OCI-LY3 (cell line): ENCODE data around the gene DDX25.
"Not testable (repeated sequence)": the region's sequence is repeated elsewhere in the genome, so short reads cannot be mapped to it uniquely, and the experiment has no call there.

ENCODE experiments used
- CTCF ChIP-seq: fragments of 200-600, 300-600 bp; sonication (generic); IDR thresholded peaks from 2 replicates; pipeline ENCODE4 v1.5.1; 2014; ENCODE audit warnings: antibody characterized with exemption, low read length, low read depth
- EZH2phosphoT487 ChIP-seq: fragments of 200-600 bp; shearing (Covaris generic); IDR thresholded peaks from 2 replicates; pipeline ENCODE4 v1.6.1; 2018; ENCODE audit warnings: antibody characterized with exemption, mixed run types, low read depth

GRCh38 chr11:125862786-125863185 is 41.5 kb upstream of the DDX25 start:
- TF ChIP-seq CTCF, EZH2phosphoT487: not testable (repeated sequence)
